ENCODE results near the gene FRAT1.

FRAT1 gene

DNA sequence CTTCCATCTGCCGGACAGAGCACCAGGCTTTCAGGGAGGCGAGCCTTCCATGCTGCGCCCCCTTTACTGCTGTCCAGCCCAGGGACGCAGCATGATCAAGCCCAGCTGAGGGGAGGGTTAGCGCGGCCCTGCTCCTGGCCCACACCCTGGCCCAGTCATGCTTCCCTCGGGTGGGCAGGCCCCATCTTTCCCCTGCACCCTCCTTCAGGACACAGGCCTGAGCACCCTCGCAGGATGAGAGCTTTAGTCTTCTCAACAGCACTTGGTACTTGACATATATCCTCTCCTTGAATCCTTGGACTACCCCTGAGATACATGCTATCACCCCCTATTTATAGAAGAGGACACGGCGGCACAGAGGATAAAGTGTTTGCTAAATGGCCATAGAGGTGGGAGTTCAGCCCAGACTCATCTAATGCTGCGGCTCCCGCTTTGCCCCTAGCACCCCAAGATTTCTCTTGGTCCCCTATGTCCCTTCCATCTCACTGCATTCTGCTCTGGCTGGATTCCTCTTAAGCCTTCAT, 48.1 kb downstream of the FRAT1 start:
- DNase-seq: no peak

Data from activated T-cell treated with anti-CD3 and anti-CD28 coated beads for 4 hours (primary cell).